IMR-90 (cell line): ENCODE measurements around the gene ZFYVE28. TPM values are rescaled to one million over a fixed set of nuclear protein-coding genes. Genes with fewer than 3 reads are reported as not detected.

Experiments used
- ATAC-seq: fragments of 200-7000 bp; cut with Tn5 transposase; 2 replicates; pipeline ENCODE4 v1.9.1; 2020; ENCODE audit warnings: low read depth, mild to moderate bottlenecking, moderate library complexity
- BruUV-seq: library from RNA; stranded (reverse); fragments of 400-500 nt; replicated peaks from 2 replicates; lab custom pipeline; 2021; lab: Mats Ljungman, UMichigan
- CTCF ChIA-PET: fragments of 300-600 bp; formaldehyde crosslinking; extraction: SDS; loops from one replicate; lab custom pipeline; 2021; ENCODE audit warnings: antibody characterized with exemption; lab: Yijun Ruan, JAX
- POLR2A ChIA-PET: fragments of 300-600 bp; sonication (Branson Sonifier 250); formaldehyde crosslinking; loops from one replicate; lab custom pipeline; 2022; ENCODE audit warnings: antibody characterized with exemption; ENCODE audit not compliant: unreplicated experiment; lab: Charles Lee
- DNase-seq: peaks from one replicate; pipeline ENCODE4 v3.0.0; 2013
- H2AFZ ChIP-seq: replicated peaks from 2 replicates; pipeline ENCODE3; 2013; ENCODE audit warnings: low read length, mild to moderate bottlenecking; ENCODE audit not compliant: poor library complexity
- H2AK5ac ChIP-seq: 2 replicates; pipeline ENCODE4 v1.6.1; 2013; ENCODE audit warnings: low read depth, low read length, inconsistent platforms
- H2AK9ac ChIP-seq: replicated peaks from 2 replicates; pipeline ENCODE3; 2013; ENCODE audit warnings: mild to moderate bottlenecking, low read depth, low read length, moderate library complexity; ENCODE audit not compliant: poor library complexity
- H2BK120ac ChIP-seq: 2 replicates; pipeline ENCODE4 v1.6.1; 2013; ENCODE audit warnings: low read depth, low read length, inconsistent platforms
- H2BK15ac ChIP-seq: 3 replicates; pipeline ENCODE4 v1.6.1; 2013; ENCODE audit warnings: low read depth, low read length, inconsistent platforms
- H2BK20ac ChIP-seq: 2 replicates; pipeline ENCODE4 v1.6.1; 2013; ENCODE audit warnings: low read depth, mild to moderate bottlenecking, inconsistent platforms, low read length, moderate library complexity
- H2BK5ac ChIP-seq: 2 replicates; pipeline ENCODE4 v1.6.1; 2013; ENCODE audit warnings: mild to moderate bottlenecking, low read depth, low read length, inconsistent platforms; ENCODE audit not compliant: poor library complexity, severe bottlenecking
- H3K14ac ChIP-seq: replicated peaks from 2 replicates; pipeline ENCODE4 v1.6.1; 2013; ENCODE audit warnings: low read depth, low read length, inconsistent platforms
- H3K18ac ChIP-seq: 2 replicates; pipeline ENCODE4 v1.6.1; 2013; ENCODE audit warnings: low read depth, low read length, control low read depth
- H3K23ac ChIP-seq: 2 replicates; pipeline ENCODE4 v1.6.1; 2013; ENCODE audit warnings: low read depth, low read length, inconsistent platforms
- H3K27ac ChIP-seq: 2 replicates; pipeline ENCODE4 v1.5.1; 2013; ENCODE audit warnings: mild to moderate bottlenecking, control low read depth, low read length; ENCODE audit not compliant: insufficient read depth
- H3K27me3 ChIP-seq: 2 replicates; pipeline ENCODE4 v1.6.1; 2013; ENCODE audit warnings: low read length; ENCODE audit not compliant: control insufficient read depth, insufficient read depth
- H3K36me3 ChIP-seq: 2 replicates; pipeline ENCODE4 v1.6.1; 2013; ENCODE audit warnings: low read length, mixed read lengths; ENCODE audit not compliant: control insufficient read depth, insufficient read depth
- H3K4ac ChIP-seq: 2 replicates; pipeline ENCODE4 v1.6.1; 2013; ENCODE audit warnings: low read depth, low read length, inconsistent platforms
- H3K4me1 ChIP-seq: 2 replicates; pipeline ENCODE4 v1.6.1; 2013; ENCODE audit warnings: low read length, mixed read lengths; ENCODE audit not compliant: control insufficient read depth, insufficient read depth
- H3K4me2 ChIP-seq: 2 replicates; pipeline ENCODE4 v1.6.1; 2013; ENCODE audit warnings: low read depth, mild to moderate bottlenecking, control low read depth, low read length, moderate library complexity
- H3K4me3 ChIP-seq: 2 replicates; pipeline ENCODE4 v1.5.1; 2013; ENCODE audit warnings: low read depth, mild to moderate bottlenecking, control low read depth, low read length, moderate library complexity; ENCODE audit not compliant: insufficient read depth
- H3K56ac ChIP-seq: 2 replicates; pipeline ENCODE4 v1.6.1; 2013; ENCODE audit warnings: low read length, inconsistent platforms; ENCODE audit not compliant: insufficient read depth; ENCODE audit errors: extremely low read depth
- H3K79me1 ChIP-seq, 2 experiments: 2 replicates each; pipeline ENCODE4 v1.6.1; 2013; ENCODE audit warnings: low read length in 2 of 2, inconsistent platforms in 1 of 2, low read depth in 1 of 2
- H3K9ac ChIP-seq: 2 replicates; pipeline ENCODE4 v1.6.1; 2013; ENCODE audit warnings: low read depth, low read length, control low read depth
- H3K9me1 ChIP-seq: 2 replicates; pipeline ENCODE4 v1.6.1; 2013; ENCODE audit warnings: low read length, inconsistent platforms; ENCODE audit not compliant: insufficient read depth
- H3K9me3 ChIP-seq: 2 replicates; pipeline ENCODE4 v1.6.1; 2013; ENCODE audit warnings: low read length; ENCODE audit not compliant: control insufficient read depth, insufficient read depth
- H4K20me1 ChIP-seq: 2 replicates; pipeline ENCODE4 v1.6.1; 2013; ENCODE audit warnings: low read length, inconsistent platforms; ENCODE audit not compliant: insufficient read depth
- H4K5ac ChIP-seq: 2 replicates; pipeline ENCODE4 v1.6.1; 2013; ENCODE audit warnings: mild to moderate bottlenecking, low read depth, low read length, control low read depth
- H4K8ac ChIP-seq, 2 experiments: 2 replicates each; pipeline ENCODE4 v1.6.1; 2013; ENCODE audit warnings: low read depth in 2 of 2, low read length in 2 of 2, control low read depth in 1 of 2, inconsistent platforms in 1 of 2
- H4K91ac ChIP-seq: 2 replicates; pipeline ENCODE4 v1.6.1; 2013; ENCODE audit warnings: low read depth, low read length, inconsistent platforms; ENCODE audit not compliant: insufficient read depth
- BHLHE40 ChIP-seq: fragments of 150-350 bp; IDR thresholded peaks from 2 replicates; pipeline ENCODE4 v1.6.1; 2016; ENCODE audit warnings: mild to moderate bottlenecking, low read depth, low read length
- CEBPB ChIP-seq: IDR thresholded peaks from 2 replicates; pipeline ENCODE4 v1.6.1; 2012; ENCODE audit warnings: low read depth, low read length, improper control_type of control experiment
- FOS ChIP-seq: fragments of 150-350 bp; IDR thresholded peaks from 2 replicates; pipeline ENCODE4 v1.6.1; 2016; ENCODE audit warnings: low read depth, low read length
- MAFK ChIP-seq: IDR thresholded peaks from 2 replicates; pipeline ENCODE4 v1.6.1; 2012; ENCODE audit warnings: low read depth, low read length, improper control_type of control experiment
- MAZ ChIP-seq: IDR thresholded peaks from 2 replicates; pipeline ENCODE4 v1.6.1; 2012; ENCODE audit warnings: low read depth, mild to moderate bottlenecking, low read length, improper control_type of control experiment, moderate library complexity, borderline replicate concordance
- MXI1 ChIP-seq: IDR thresholded peaks from 2 replicates; pipeline ENCODE4 v1.6.1; 2012; ENCODE audit warnings: low read depth, mild to moderate bottlenecking, low read length, moderate library complexity, borderline replicate concordance
- NFE2L2 ChIP-seq: fragments of 150-350 bp; IDR thresholded peaks from 2 replicates; pipeline ENCODE4 v1.6.1; 2016; ENCODE audit warnings: low read depth, mild to moderate bottlenecking, low read length
- POLR2A ChIP-seq: IDR thresholded peaks from 2 replicates; pipeline ENCODE4 v1.6.1; 2012; ENCODE audit warnings: mild to moderate bottlenecking, low read depth, low read length
- RAD21 ChIP-seq: IDR thresholded peaks from 2 replicates; pipeline ENCODE4 v1.6.1; 2012; ENCODE audit warnings: low read length, improper control_type of control experiment
- RFX5 ChIP-seq: IDR thresholded peaks from 2 replicates; pipeline ENCODE4 v1.8.0; 2012; ENCODE audit warnings: low read depth, mild to moderate bottlenecking, low read length, moderate library complexity
- SMC3 ChIP-seq: fragments of 150-350 bp; IDR thresholded peaks from 2 replicates; pipeline ENCODE4 v1.6.1; 2016; ENCODE audit warnings: low read depth, mild to moderate bottlenecking, antibody characterized with exemption, low read length, moderate library complexity
- WGBS, 2 experiments: methylation state at CpG; one replicate each; pipeline versions ENCODE4 v1.1.5 to v1.1.7; 2013; ENCODE audit warnings: missing lambda C conversion rate in 2 of 2; ENCODE audit not compliant: insufficient read length in 1 of 2; ENCODE audit errors: extremely low coverage in 2 of 2; 5-methylcytosine and 5-hydroxymethylcytosine counted together
- dilution Hi-C: fragments of 300-500 bp; cut with HindIII; formaldehyde crosslinking; loops from one replicate; pipeline ENCODE4 v1.14.3; 2018; ENCODE audit warnings: low sequenced_read_pairs; ENCODE audit not compliant: unreplicated experiment
- in situ Hi-C: fragments of 300-500 bp; cut with MboI; formaldehyde crosslinking; loops from 3 replicates; pipeline ENCODE4 v1.14.3; 2019; ENCODE audit warnings: low sequenced_read_pairs, inconsistent platforms, mixed read lengths
- intact Hi-C: fragments of 100-400 bp; cut with micrococcal nuclease; formaldehyde crosslinking; loops from 2 replicates; pipeline ENCODE4 v1.10.0; 2022
- polyA plus RNA-seq, 3 experiments: library from polyadenylated mRNA; depleted of rRNA; stranded (reverse); fragments of >200 nt; gene quantifications; 2 replicates each; pipeline ENCODE4 v1.2.3, GENCODE V29; 2012; ENCODE audit warnings: low replicate concordance in 1 of 3
- total RNA-seq: library from RNA; depleted of rRNA; stranded (reverse); fragments of >200 nt; gene quantifications from 2 replicates; pipeline ENCODE4 v1.2.3, GENCODE V29; 2012
- TF ChIP-seq, protein P1 (sequence below): fragments of 150-350 bp; IDR thresholded peaks from 2 replicates; pipeline ENCODE4 v1.6.1; 2017; ENCODE audit warnings: mild to moderate bottlenecking, antibody characterized with exemption, low read length, low read depth
- TF ChIP-seq, protein P2 (sequence below): conservative IDR thresholded peaks from 2 replicates; pipeline ENCODE4 v1.5.1; 2012; ENCODE audit warnings: mild to moderate bottlenecking, low read depth, low read length, improper control_type of control experiment

Gene ZFYVE28
- total and polyA plus RNA-seq, 2 of the 4 experiments (the other 2 are of a cell fraction) = 0.36 to 1.2 TPM

DNA sequence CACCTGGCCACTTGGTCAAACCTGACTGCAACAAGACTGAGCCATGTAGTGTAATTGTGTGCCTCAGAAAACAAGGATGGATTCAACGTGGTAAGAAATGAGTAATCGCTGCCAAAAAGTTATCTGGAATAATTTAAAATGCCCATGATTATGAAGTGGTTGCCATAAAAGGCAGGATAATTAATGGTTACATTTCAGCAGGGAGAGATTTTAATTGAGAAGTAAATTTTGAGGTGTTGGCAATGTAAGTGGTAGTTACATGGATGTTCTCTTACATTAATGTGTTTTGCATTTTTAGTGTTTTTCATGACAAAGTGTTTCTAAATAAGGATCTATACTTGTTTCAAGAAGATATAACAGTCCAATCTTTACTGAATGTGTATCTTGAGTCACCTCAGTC, 192.2 kb downstream of the ZFYVE28 start:
- Histone ChIP-seq H4K91ac (no peak overlapping the region), H3K56ac (no peak overlapping the region), H3K18ac (no peak overlapping the region), H3K27me3 (no peaks in the 10 kb centered on the region), H3K4ac (no peak overlapping the region), H3K36me3 (peaks cover 2% of the 10 kb centered on the region; the same call in 1 of the 2 replicates), H2BK120ac (no peak overlapping the region), H3K4me2 (no peak overlapping the region), H2AK5ac (no peak overlapping the region), H4K8ac (no peak overlapping the region), H2BK15ac (no peak overlapping the region), H3K9me3 (no peaks in the 10 kb centered on the region), H3K9ac (no peak overlapping the region), H2BK5ac (no peak overlapping the region), H3K23ac (no peak overlapping the region), H3K27ac (no peak overlapping the region), H3K79me1 (no peaks in the 10 kb centered on the region; a peak in 1 of 4 replicates), H4K5ac (no peak overlapping the region), H3K9me1 (no peaks in the 10 kb centered on the region), H2BK20ac (no peak overlapping the region), H3K4me3 (no peak overlapping the region), H3K14ac (no peak overlapping the region), H2AFZ (no peak overlapping the region), H2AK9ac (no peak overlapping the region), H3K4me1 (no peaks in the 10 kb centered on the region), H4K20me1 (no peaks in the 10 kb centered on the region)
- WGBS, 2 experiments = 79% methylated on average over 2 of the region's 2 CpGs; no CpG with 5 or more reads in 1 of the 2 experiments
- intact Hi-C loops = no loop called here
- dilution Hi-C loops = no loop called here
- ChIA-PET POLR2A (no interaction called here), CTCF (no interaction called here)
- TF ChIP-seq RFX5 (no peak), BHLHE40 (no peak), RAD21 (no peak), POLR2A (no peak), NFE2L2 (no peak), MAFK (no peak), SMC3 (no peak), FOS (no peak), CEBPB (no peak), MAZ (no peak), MXI1 (no peak)
- TF ChIP-seq, protein P1, sequence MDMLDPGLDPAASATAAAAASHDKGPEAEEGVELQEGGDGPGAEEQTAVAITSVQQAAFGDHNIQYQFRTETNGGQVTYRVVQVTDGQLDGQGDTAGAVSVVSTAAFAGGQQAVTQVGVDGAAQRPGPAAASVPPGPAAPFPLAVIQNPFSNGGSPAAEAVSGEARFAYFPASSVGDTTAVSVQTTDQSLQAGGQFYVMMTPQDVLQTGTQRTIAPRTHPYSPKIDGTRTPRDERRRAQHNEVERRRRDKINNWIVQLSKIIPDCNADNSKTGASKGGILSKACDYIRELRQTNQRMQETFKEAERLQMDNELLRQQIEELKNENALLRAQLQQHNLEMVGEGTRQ = no peak
- TF ChIP-seq, protein P2, sequence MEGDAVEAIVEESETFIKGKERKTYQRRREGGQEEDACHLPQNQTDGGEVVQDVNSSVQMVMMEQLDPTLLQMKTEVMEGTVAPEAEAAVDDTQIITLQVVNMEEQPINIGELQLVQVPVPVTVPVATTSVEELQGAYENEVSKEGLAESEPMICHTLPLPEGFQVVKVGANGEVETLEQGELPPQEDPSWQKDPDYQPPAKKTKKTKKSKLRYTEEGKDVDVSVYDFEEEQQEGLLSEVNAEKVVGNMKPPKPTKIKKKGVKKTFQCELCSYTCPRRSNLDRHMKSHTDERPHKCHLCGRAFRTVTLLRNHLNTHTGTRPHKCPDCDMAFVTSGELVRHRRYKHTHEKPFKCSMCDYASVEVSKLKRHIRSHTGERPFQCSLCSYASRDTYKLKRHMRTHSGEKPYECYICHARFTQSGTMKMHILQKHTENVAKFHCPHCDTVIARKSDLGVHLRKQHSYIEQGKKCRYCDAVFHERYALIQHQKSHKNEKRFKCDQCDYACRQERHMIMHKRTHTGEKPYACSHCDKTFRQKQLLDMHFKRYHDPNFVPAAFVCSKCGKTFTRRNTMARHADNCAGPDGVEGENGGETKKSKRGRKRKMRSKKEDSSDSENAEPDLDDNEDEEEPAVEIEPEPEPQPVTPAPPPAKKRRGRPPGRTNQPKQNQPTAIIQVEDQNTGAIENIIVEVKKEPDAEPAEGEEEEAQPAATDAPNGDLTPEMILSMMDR = no peak
- DNase-seq = no peak
- in situ Hi-C loops = no loop called here
- no TSS peak for BruUV-seq
- no peak for ATAC-seq
